Central memory CD8-positive, alpha-beta T cell (primary cell): ENCODE results near the gene FIBCD1.

Experiments
- ATAC-seq: fragments of 150-1000 bp; cut with Tn5 transposase; replicated peaks from 2 replicates; pipeline ENCODE4 v1.10.0; 2022; ENCODE audit warnings: mild to moderate bottlenecking, moderate FRiP score, moderate number of reproducible peaks; ENCODE audit not compliant: poor library complexity, severe bottlenecking; ENCODE audit errors: extremely low read depth
- DNase-seq, 2 donors: peaks; one replicate each; pipeline ENCODE4 v3.0.0; 2021; ENCODE audit warnings: low spot score in 2 of 2
- H3K27ac Mint-ChIP-seq: one replicate; pipeline ENCODE4 v1.8.0; 2022; ENCODE audit warnings: low read depth, mild to moderate bottlenecking, moderate library complexity, mixed read lengths
- H3K27me3 Mint-ChIP-seq: one replicate; pipeline ENCODE4 v1.8.0; 2022; ENCODE audit warnings: mixed read lengths
- H3K36me3 Mint-ChIP-seq: one replicate; pipeline ENCODE4 v1.8.0; 2022; ENCODE audit warnings: mild to moderate bottlenecking, moderate library complexity, mixed read lengths; ENCODE audit not compliant: insufficient read depth
- H3K4me1 Mint-ChIP-seq: one replicate; pipeline ENCODE4 v1.8.0; 2022; ENCODE audit warnings: mixed read lengths
- H3K4me3 Mint-ChIP-seq: one replicate; pipeline ENCODE4 v1.8.0; 2022; ENCODE audit warnings: mild to moderate bottlenecking, moderate library complexity, mixed read lengths
- H3K9me3 Mint-ChIP-seq: one replicate; pipeline ENCODE4 v1.8.0; 2022; ENCODE audit warnings: mixed read lengths

The FIBCD1 gene

DNA sequence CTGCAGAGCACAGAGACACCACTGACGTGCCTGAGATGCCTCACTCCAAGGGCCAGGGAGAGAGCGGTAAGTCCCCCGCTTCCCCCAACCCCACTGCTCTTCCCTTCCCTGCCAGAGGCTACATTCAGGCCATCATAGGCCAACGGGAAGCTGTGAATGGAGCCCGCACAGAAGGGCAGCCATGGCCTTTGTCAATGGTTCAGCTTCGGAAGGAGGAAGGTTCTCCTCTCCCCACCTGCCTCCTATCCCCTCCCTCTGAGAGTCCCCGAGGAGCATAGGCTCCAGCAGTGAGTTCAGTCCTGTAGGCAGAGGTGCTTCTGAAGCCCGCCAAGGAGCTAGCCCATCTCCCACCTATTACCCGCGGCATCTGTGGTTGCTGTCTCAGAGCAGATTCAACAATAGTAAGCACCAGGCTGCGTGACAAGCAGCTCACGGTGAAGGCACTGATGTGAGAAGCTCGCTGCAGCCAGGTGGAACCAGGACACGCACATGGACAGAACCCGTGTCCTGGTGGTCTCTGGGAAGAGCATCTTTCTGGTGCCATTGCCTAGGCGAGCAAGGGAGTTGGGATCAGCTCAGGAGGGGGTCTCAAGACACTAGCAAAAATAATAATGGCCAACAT lies 58.3 kb downstream of the FIBCD1 start:
- H3K36me3 Mint-ChIP-seq: peaks cover 44% of the 10 kb centered on the region
- H3K27me3 Mint-ChIP-seq: no peaks in the 10 kb centered on the region
- DNase-seq (no peak), ATAC-seq (no peak)
- H3K27ac Mint-ChIP-seq: no peak overlapping the region
- H3K4me1 Mint-ChIP-seq: no peaks in the 10 kb centered on the region
- no peaks in the 10 kb centered on the region for H3K9me3 Mint-ChIP-seq
- H3K4me3 Mint-ChIP-seq: no peak overlapping the region

- no peak overlapping the region for H3K27ac Mint-ChIP-seq
- peaks cover 45% of the 10 kb centered on the region for H3K36me3 Mint-ChIP-seq
- no peak for ATAC-seq
- no peaks in the 10 kb centered on the region for H3K27me3 Mint-ChIP-seq
- H3K4me1 Mint-ChIP-seq: no peaks in the 10 kb centered on the region
- H3K4me3 Mint-ChIP-seq: no peak overlapping the region
- no peaks in the 10 kb centered on the region for H3K9me3 Mint-ChIP-seq
- no peak for DNase-seq
Measured at GRCh38 chr9:130879863-130880411, 59.1 kb downstream of the FIBCD1 start.

- no peak for DNase-seq
- no peak overlapping the region for H3K4me3 Mint-ChIP-seq
- H3K27ac Mint-ChIP-seq: no peak overlapping the region
- no peaks in the 10 kb centered on the region for H3K27me3 Mint-ChIP-seq
- no peaks in the 10 kb centered on the region for H3K9me3 Mint-ChIP-seq
- H3K36me3 Mint-ChIP-seq: peaks cover 50% of the 10 kb centered on the region
- no peaks in the 10 kb centered on the region for H3K4me1 Mint-ChIP-seq
- ATAC-seq: no peak
Measured at GRCh38 chr9:130878295-130878694, 60.8 kb downstream of the FIBCD1 start.

DNA sequence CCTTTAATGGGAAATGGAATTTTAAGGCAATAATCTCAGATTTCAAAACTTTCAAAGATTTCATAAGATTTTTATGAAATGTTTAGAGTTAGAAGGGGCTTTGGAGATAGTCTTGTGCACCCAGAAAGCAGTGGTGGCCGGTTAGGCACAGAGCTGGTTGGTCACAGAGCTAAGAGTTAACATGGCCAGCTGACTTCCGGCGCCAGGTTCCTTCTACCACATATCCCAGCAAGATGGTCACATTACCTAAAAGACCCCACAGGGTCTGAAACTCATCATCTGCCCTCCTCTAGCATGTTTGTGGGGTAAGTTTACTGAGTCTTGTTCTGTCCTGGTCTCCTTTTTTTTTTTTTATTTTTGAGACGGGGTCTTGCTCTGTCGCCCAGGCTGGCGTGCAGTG lies 61.7 kb downstream of the FIBCD1 start:
- Mint-ChIP-seq H3K36me3 (peaks cover 53% of the 10 kb centered on the region), H3K4me3 (no peak overlapping the region)

DNA sequence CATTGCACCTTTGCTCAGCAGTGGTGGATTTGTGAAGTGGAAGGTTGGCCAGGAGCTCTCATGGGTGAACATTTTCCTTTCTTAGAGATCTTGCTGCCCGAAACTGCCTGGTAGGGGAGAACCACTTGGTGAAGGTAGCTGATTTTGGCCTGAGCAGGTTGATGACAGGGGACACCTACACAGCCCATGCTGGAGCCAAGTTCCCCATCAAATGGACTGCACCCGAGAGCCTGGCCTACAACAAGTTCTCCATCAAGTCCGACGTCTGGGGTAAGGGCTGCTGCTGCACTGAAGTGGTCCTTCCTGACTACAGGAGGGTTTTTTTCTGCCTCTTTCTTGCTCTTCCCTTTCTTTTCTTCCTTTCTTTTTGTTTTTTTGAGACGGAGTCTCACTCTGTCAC lies 64.3 kb downstream of the FIBCD1 start:
- Mint-ChIP-seq H3K27ac (no peak overlapping the region), H3K9me3 (no peaks in the 10 kb centered on the region), H3K4me1 (no peaks in the 10 kb centered on the region), H3K4me3 (no peak overlapping the region), H3K27me3 (no peaks in the 10 kb centered on the region), H3K36me3 (peaks cover 45% of the 10 kb centered on the region)
- DNase-seq (no peak), ATAC-seq (no peak)

More for the DNA sequence above, 61.7 kb downstream of the FIBCD1 start:
- no peak for DNase-seq
- ATAC-seq: no peak
- no peaks in the 10 kb centered on the region for H3K4me1 Mint-ChIP-seq
- H3K9me3 Mint-ChIP-seq: no peaks in the 10 kb centered on the region
- H3K27me3 Mint-ChIP-seq: no peaks in the 10 kb centered on the region
- no peak overlapping the region for H3K27ac Mint-ChIP-seq

GRCh38 chr9:130873966-130874365 lies 65.1 kb downstream of the FIBCD1 start:
- Mint-ChIP-seq H3K9me3 (no peaks in the 10 kb centered on the region), H3K36me3 (peaks cover 42% of the 10 kb centered on the region), H3K4me3 (no peak overlapping the region), H3K4me1 (no peaks in the 10 kb centered on the region), H3K27me3 (no peaks in the 10 kb centered on the region), H3K27ac (no peak overlapping the region)
- ATAC-seq: no peak
- no peak for DNase-seq

- ATAC-seq (no peak), DNase-seq (no peak)
- Mint-ChIP-seq H3K27ac (no peak overlapping the region), H3K9me3 (no peaks in the 10 kb centered on the region), H3K27me3 (no peaks in the 10 kb centered on the region), H3K4me1 (no peaks in the 10 kb centered on the region), H3K4me3 (no peak overlapping the region), H3K36me3 (peaks cover 35% of the 10 kb centered on the region)
Measured at GRCh38 chr9:130872912-130873503, 66.0 kb downstream of the FIBCD1 start.

DNA sequence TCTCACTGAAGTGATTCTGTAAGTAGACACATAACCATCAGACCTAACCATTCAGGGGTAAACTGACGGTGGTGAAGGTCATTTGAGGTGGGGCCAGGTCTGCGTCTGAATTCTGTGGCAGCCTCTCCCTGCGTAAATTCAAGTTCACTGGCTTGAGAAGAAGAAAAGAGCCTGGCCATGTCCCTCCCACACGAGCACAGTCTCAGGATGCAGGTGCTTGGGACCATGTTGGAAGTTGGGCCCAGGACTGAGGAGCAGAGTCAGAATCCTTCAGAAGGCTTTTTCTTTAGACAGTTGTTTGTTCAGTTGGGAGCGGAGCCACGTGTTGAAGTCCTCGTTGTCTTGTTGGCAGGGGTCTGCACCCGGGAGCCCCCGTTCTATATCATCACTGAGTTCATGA lies 66.5 kb downstream of the FIBCD1 start:
- Mint-ChIP-seq H3K4me1 (no peaks in the 10 kb centered on the region), H3K27ac (no peak overlapping the region), H3K9me3 (no peaks in the 10 kb centered on the region), H3K36me3 (peaks cover 31% of the 10 kb centered on the region), H3K4me3 (no peak overlapping the region), H3K27me3 (no peaks in the 10 kb centered on the region)
- ATAC-seq (no peak), DNase-seq (no peak)

DNA sequence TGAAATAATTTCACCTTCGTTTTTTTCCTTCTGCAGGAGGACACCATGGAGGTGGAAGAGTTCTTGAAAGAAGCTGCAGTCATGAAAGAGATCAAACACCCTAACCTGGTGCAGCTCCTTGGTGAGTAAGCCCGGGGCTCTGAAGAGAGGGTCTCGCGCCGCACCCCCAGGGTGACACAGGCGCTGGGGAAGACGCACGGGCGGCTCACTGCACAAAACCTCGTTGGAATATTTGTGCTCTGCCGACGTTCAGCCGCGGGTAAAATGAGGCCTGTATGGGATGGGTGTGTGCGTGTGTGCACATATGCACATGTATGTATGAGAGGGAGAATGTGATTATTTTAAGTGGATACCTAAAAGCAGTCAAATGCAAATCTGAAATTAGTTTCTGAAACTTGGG lies 67.0 kb downstream of the FIBCD1 start:
- ATAC-seq (no peak), DNase-seq (no peak)
- H3K9me3 Mint-ChIP-seq: no peaks in the 10 kb centered on the region
- no peak overlapping the region for H3K27ac Mint-ChIP-seq
- peaks cover 29% of the 10 kb centered on the region for H3K36me3 Mint-ChIP-seq
- H3K27me3 Mint-ChIP-seq: no peaks in the 10 kb centered on the region
- no peak overlapping the region for H3K4me3 Mint-ChIP-seq
- H3K4me1 Mint-ChIP-seq: no peaks in the 10 kb centered on the region

DNA sequence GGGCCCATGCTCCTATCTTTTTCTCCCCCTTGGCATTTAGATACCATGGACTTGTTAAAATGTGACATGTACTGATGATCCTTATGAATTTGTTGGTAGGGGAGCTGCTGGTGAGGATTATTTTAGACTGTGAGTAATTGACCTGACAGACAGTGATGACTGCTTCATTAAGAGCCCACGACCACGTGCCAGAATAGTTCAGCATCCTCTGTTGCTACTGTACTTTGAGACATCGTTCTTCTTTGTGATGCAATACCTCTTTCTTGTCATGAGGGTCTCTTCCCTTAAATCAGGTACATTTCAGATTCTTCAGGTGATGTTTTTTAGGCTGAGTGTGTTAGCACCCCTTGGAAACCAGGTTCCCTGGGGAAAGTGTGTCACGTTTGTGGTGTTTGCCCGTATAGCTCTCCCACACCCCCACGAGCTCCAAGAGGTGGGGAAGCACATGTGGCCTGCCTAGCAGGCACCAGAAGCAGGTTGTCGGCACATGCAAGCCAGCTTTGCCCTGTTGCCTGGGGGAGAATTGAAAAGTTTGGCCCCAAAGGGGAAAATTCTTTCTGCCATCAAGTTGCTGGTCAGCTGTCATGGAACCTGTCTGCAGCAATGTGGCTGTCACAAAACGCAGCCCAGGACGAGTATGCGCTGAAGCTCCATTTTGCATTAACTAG lies 67.5 kb downstream of the FIBCD1 start:
- Mint-ChIP-seq H3K4me3 (no peak overlapping the region), H3K4me1 (peaks cover under 1% of the 10 kb centered on the region), H3K27me3 (no peaks in the 10 kb centered on the region), H3K36me3 (peaks cover 27% of the 10 kb centered on the region), H3K27ac (no peak overlapping the region), H3K9me3 (no peaks in the 10 kb centered on the region)
- ATAC-seq: no peak
- no peak for DNase-seq

- Mint-ChIP-seq H3K27ac (no peak overlapping the region), H3K4me1 (peaks cover 5% of the 10 kb centered on the region), H3K36me3 (peaks cover 26% of the 10 kb centered on the region), H3K4me3 (no peak overlapping the region), H3K27me3 (no peaks in the 10 kb centered on the region), H3K9me3 (no peaks in the 10 kb centered on the region)
- no peak for DNase-seq
- no peak for ATAC-seq
Measured at GRCh38 chr9:130870491-130871381, 68.3 kb downstream of the FIBCD1 start.

DNA sequence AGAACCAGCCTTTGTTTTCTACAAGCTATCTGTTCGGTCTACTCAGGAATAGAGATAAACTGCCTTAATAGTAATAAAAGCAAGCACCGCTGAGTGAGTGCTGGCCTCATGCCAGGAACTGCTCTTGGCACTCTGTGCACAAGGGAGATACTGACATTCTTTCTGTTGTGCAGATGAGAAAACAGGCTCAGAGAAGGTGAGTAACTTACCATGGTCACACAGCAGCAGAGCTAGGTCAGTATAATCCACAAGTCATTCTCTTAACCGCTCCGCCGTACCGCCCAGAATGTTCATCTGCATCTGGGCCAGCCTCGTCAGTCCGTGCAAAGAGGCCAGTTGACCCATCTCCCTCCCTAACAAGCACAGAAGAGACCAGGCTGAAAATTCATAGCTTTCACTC lies 69.8 kb downstream of the FIBCD1 start:
- ATAC-seq (no peak), DNase-seq (no peak)
- Mint-ChIP-seq H3K9me3 (no peaks in the 10 kb centered on the region), H3K27me3 (no peaks in the 10 kb centered on the region), H3K27ac (no peak overlapping the region), H3K4me1 (peaks cover 5% of the 10 kb centered on the region), H3K4me3 (no peak overlapping the region), H3K36me3 (peaks cover 19% of the 10 kb centered on the region)
